K562 (cell line): Measurements from ENCODE around the gene DPH1. TPM values are rescaled to one million over a fixed set of nuclear protein-coding genes. Genes with fewer than 3 reads are reported as not detected.

Source experiments
- ATAC-seq: fragments of 200-7000 bp; cut with Tn5 transposase; 3 replicates; pipeline ENCODE4 v1.9.1; 2020; ENCODE audit warnings: moderate library complexity
- BruUV-seq: library from RNA; stranded (reverse); fragments of 400-500 nt; replicated peaks from 2 replicates; lab custom pipeline; 2021; lab: Mats Ljungman, UMichigan
- CTCF ChIA-PET: fragments of 300-600 bp; formaldehyde crosslinking; extraction: SDS; loops from one replicate; lab custom pipeline; 2021; ENCODE audit warnings: low intra/inter-chr PET ratio; lab: Yijun Ruan, JAX
- POLR2A ChIA-PET: fragments of 300-600, 350-650 bp; sonication (Branson Sonifier 250); formaldehyde crosslinking; extraction: SDS; loops from one replicate; lab custom pipeline; 2021; ENCODE audit warnings: antibody characterized with exemption, inconsistent platforms; lab: Yijun Ruan, JAX
- DNase-seq, 4 experiments: peaks; one replicate each; pipeline versions ENCODE4 v3.0.0 to v3.0.0-alpha.2; 2011 to 2018; ENCODE audit warnings: low spot score in 3 of 4, mixed read lengths in 3 of 4; ENCODE audit errors: extremely low read depth in 1 of 4
- FAIRE-seq: peaks from 2 replicates; lab custom pipeline; 2011; peaks lifted over from hg19 to GRCh38; lab: Jason Lieb, UNC
- H2AFZ ChIP-seq: 2 replicates; pipeline ENCODE4 v1.6.0; 2011; ENCODE audit warnings: low read depth, low read length, control low read depth, inconsistent platforms
- H3K27ac ChIP-seq: fragments of 200-600 bp; 3 replicates; pipeline ENCODE4 v1.8.0; 2011; ENCODE audit warnings: low read depth, mild to moderate bottlenecking, control low read depth, inconsistent platforms, low read length, moderate library complexity, mixed read lengths; ENCODE audit errors: extremely low read depth
- H3K27me3 ChIP-seq, 2 experiments: fragments of 300-600 bp in 1 of 2; 2 replicates in 1 of 2; 3 replicates in 1 of 2; pipeline versions ENCODE4 v1.6.0 to v1.8.0; 2011; ENCODE audit warnings: inconsistent platforms in 2 of 2, low read length in 2 of 2, mild to moderate bottlenecking in 1 of 2, mixed read lengths in 1 of 2, moderate library complexity in 1 of 2; ENCODE audit not compliant: control insufficient read depth in 2 of 2, insufficient read depth in 2 of 2
- H3K36me3 ChIP-seq: fragments of 300-600 bp; 3 replicates; pipeline ENCODE4 v1.8.0; 2011; ENCODE audit warnings: mild to moderate bottlenecking, low read length, inconsistent platforms; ENCODE audit not compliant: control insufficient read depth, insufficient read depth
- H3K4me1 ChIP-seq, 2 experiments: fragments of 200-600 bp in 1 of 2; replicated peaks in 1 of 2; 2 replicates in 1 of 2; 3 replicates in 1 of 2; pipeline versions ENCODE4 v1.5.1 to v1.8.0; 2011; ENCODE audit warnings: inconsistent platforms in 2 of 2, low read length in 2 of 2, mild to moderate bottlenecking in 1 of 2, mixed read lengths in 1 of 2, moderate library complexity in 1 of 2; ENCODE audit not compliant: control insufficient read depth in 2 of 2, insufficient read depth in 2 of 2
- H3K4me2 ChIP-seq: 2 replicates; pipeline ENCODE4 v1.6.1; 2011; ENCODE audit warnings: low read length, control low read depth, inconsistent platforms, mixed read lengths; ENCODE audit not compliant: insufficient read depth
- H3K4me3 ChIP-seq: fragments of 200-600 bp; sonication (generic), shearing (Covaris generic); 2 replicates; pipeline ENCODE4 v1.5.1; 2016; ENCODE audit warnings: control low read depth, inconsistent platforms
- H3K79me2 ChIP-seq: fragments of 200-600 bp; 3 replicates; pipeline ENCODE4 v1.8.0; 2011; ENCODE audit warnings: low read length, inconsistent platforms; ENCODE audit not compliant: control insufficient read depth, insufficient read depth
- H3K9ac ChIP-seq, 2 experiments: 2 replicates each; pipeline versions ENCODE4 v1.6.0 to v1.6.1; 2011; ENCODE audit warnings: low read depth in 2 of 2, low read length in 2 of 2, control low read depth in 1 of 2, inconsistent platforms in 1 of 2, mild to moderate bottlenecking in 1 of 2, mixed read lengths in 1 of 2; ENCODE audit not compliant: insufficient read depth in 1 of 2
- H3K9me1 ChIP-seq: one replicate; pipeline ENCODE4 v1.6.0; 2011; ENCODE audit warnings: inconsistent platforms, mild to moderate bottlenecking, low read length, moderate library complexity; ENCODE audit not compliant: control insufficient read depth, insufficient read depth
- H3K9me3 ChIP-seq: replicated peaks from 2 replicates; pipeline ENCODE4 v1.5.1; 2011; ENCODE audit warnings: low read depth, low read length, inconsistent platforms; ENCODE audit not compliant: control insufficient read depth, insufficient read depth
- H4K20me1 ChIP-seq: replicated peaks from 2 replicates; pipeline ENCODE4 v1.6.1; 2011; ENCODE audit warnings: low read length, inconsistent platforms, mixed read lengths; ENCODE audit not compliant: control insufficient read depth, insufficient read depth
- ZBTB11 ChIP-seq, 3 experiments: fragments of 200-800 bp in 1 of 3; fragments of 250-450 bp in 1 of 3; fragments of 450-650 bp in 1 of 3; sonication (Bioruptor Pico) in 1 of 3; sonication (Bioruptor generic) in 1 of 3; formaldehyde crosslinking in 1 of 3; IDR thresholded peaks; 2 replicates each; pipeline versions ENCODE4 v1.6.1 to v1.8.0; 2016 to 2022; ENCODE audit warnings: mild to moderate bottlenecking in 2 of 3, missing genetic modification characterization in 2 of 3, missing compliant biosample characterization in 1 of 3, moderate library complexity in 1 of 3
- ZBTB2 ChIP-seq: fragments of 450-650 bp; IDR thresholded peaks from 2 replicates; pipeline ENCODE4 v1.6.1; 2016; ENCODE audit warnings: antibody characterized with exemption
- WGBS: fragments of 100-300 bp; shearing (Covaris generic); methylation state at CpG from one replicate; pipeline ENCODE4 v1.1.6; 2016; ENCODE audit warnings: low coverage, mixed read lengths; ENCODE audit not compliant: insufficient coverage; ENCODE audit errors: missing lambda C conversion rate; 5-methylcytosine and 5-hydroxymethylcytosine counted together
- in situ Hi-C: fragments of 300-500 bp; cut with MboI; formaldehyde crosslinking; loops from 4 replicates; pipeline ENCODE4 v1.15.0; 2018; ENCODE audit warnings: inconsistent platforms, mixed read lengths
- intact Hi-C: fragments of 100-400 bp; cut with micrococcal nuclease; formaldehyde crosslinking; loops from 2 replicates; pipeline ENCODE4 v1.14.2; 2022
- polyA plus RNA-seq, 8 experiments: library from polyadenylated mRNA; depleted of rRNA in 4 of 8; stranded (reverse) in 5 of 8; unstranded in 3 of 8; fragments of >200 nt; fragmentation: Nextera tagmentation in 2 of 8; fragmentation: Illumina TruSeq in 1 of 8; extraction: Ambion mirVana in 2 of 8; extraction: Trizol in 1 of 8; gene quantifications; 2 replicates each; pipeline versions ENCODE4 v1.2.1 to v1.2.3, GENCODE V29; 2011 to 2014; ENCODE audit warnings: inconsistent platforms in 1 of 8, missing spikeins in 1 of 8
- total RNA-seq, 7 experiments: library from RNA; depleted of rRNA in 6 of 7; stranded (reverse); fragments of >200 nt in 6 of 7; fragmentation: Illumina TruSeq in 2 of 7; extraction: Trizol in 2 of 7; gene quantifications; 2 replicates each; pipeline versions ENCODE4 v1.2.1 to v1.2.3, GENCODE V29; 2011 to 2021; ENCODE audit warnings: low replicate concordance in 1 of 7

The DPH1 gene
- total and polyA plus RNA-seq, 9 of the 15 experiments (the other 6 are each of a cell fraction or from before 2014, with no cell fraction given) = 0.42 to 40.6 (median 20.2) TPM

GRCh38 chr17:2067608-2068024 lies 37.7 kb downstream of the DPH1 start:
- Histone ChIP-seq H3K9me1 (no peaks in the 10 kb centered on the region), H3K36me3 (peaks cover 21% of the 10 kb centered on the region; the same call in 2 of the 3 replicates), H3K27me3 (no peaks in the 10 kb centered on the region), H3K4me3 (no peak overlapping the region), H3K27ac (no peak overlapping the region), H3K4me2 (no peak overlapping the region), H3K79me2 (no peaks in the 10 kb centered on the region), H3K9ac (no peak overlapping the region), H3K9me3 (no peaks in the 10 kb centered on the region), H3K4me1 (peaks cover 0 to 9% of the 10 kb centered on the region in 2 experiments; a peak in 2 of 5 replicates), H2AFZ (no peak overlapping the region), H4K20me1 (no peaks in the 10 kb centered on the region)
- 61% methylated on average over 3 of the region's 5 CpGs for WGBS
- no peak for DNase-seq
- ATAC-seq = no peak
- FAIRE-seq = no peak
- ChIA-PET CTCF (no interaction called here), POLR2A (interaction anchor here (1.1 kb wide), 1 partner anchor 10 kb away, joined by 4 read pairs; no protein-coding TSS in a partner anchor)
- intact Hi-C loops (no loop called here), in situ Hi-C loops (loop anchor here (10.0 kb wide), 1 partner anchor 177 kb away; no protein-coding TSS in a partner anchor)
- no peak for TF ChIP-seq ZBTB11 (CRISPR knock-in tag; IDR thresholded peaks at IDR 0.05)
- no peak for TF ChIP-seq ZBTB2
- BruUV-seq = no TSS peak
